GM04503 (cell line): ENCODE data around the gene TMCO5A.
"Not testable (repeated sequence)": the region's sequence is repeated elsewhere in the genome, so short reads cannot be mapped to it uniquely, and the experiment has no call there.

Experiments used
- DNase-seq: peaks from one replicate; pipeline ENCODE4 v3.0.0-alpha.2; 2012; ENCODE audit warnings: low read depth

The TMCO5A gene

GRCh38 chr15:37934340-37934739 is at the start of gene TMCO5A:
Gene TMCO5A, plus strand, starts transcription at chr15:37934640. Its CDS starts 1,684 bp downstream, at chr15:37936324.
- no peak for DNase-seq

GRCh38 chr15:37885651-37886050 is 48.8 kb upstream of the TMCO5A start:
- no peak for DNase-seq

- DNase-seq = no peak
Observed at GRCh38 chr15:37888356-37888755, 46.1 kb upstream of the TMCO5A start.

- DNase-seq = no peak
Observed at GRCh38 chr15:37891766-37892368, 42.6 kb upstream of the TMCO5A start.

GRCh38 chr15:37893309-37893708 is 41.1 kb upstream of the TMCO5A start:
- DNase-seq = no peak

- no peak for DNase-seq
Observed at GRCh38 chr15:37898362-37898761, 36.1 kb upstream of the TMCO5A start.

- no peak for DNase-seq
Observed at GRCh38 chr15:37900326-37901221, 33.9 kb upstream of the TMCO5A start.

GRCh38 chr15:37902126-37902525 is 32.3 kb upstream of the TMCO5A start:
- DNase-seq = no peak

- DNase-seq = no peak
Observed at GRCh38 chr15:37903919-37904625, 30.4 kb upstream of the TMCO5A start.

- DNase-seq = no peak
Observed at GRCh38 chr15:37907136-37907535, 27.3 kb upstream of the TMCO5A start.

GRCh38 chr15:37921527-37922385 is 12.7 kb upstream of the TMCO5A start:
- DNase-seq = no peak

GRCh38 chr15:37926136-37926535 is 8.3 kb upstream of the TMCO5A start:
- DNase-seq = no peak

GRCh38 chr15:37929238-37929637 is 5.2 kb upstream of the TMCO5A start:
- no peak for DNase-seq

- DNase-seq = no peak
Observed at GRCh38 chr15:37931321-37931720, 3.1 kb upstream of the TMCO5A start.

GRCh38 chr15:37931868-37932267 is 2.6 kb upstream of the TMCO5A start:
- DNase-seq = no peak

- DNase-seq = no peak
Observed at GRCh38 chr15:37932549-37932948, 1.9 kb upstream of the TMCO5A start.

- DNase-seq = peak; percentile 45
Observed at GRCh38 chr15:37933666-37934065, 774 bp upstream of the TMCO5A start.

GRCh38 chr15:37940876-37941275 is 6.4 kb downstream of the TMCO5A start:
- no peak for DNase-seq

GRCh38 chr15:37941779-37942178 is 7.3 kb downstream of the TMCO5A start:
- no peak for DNase-seq

GRCh38 chr15:37951999-37952398 is 17.6 kb downstream of the TMCO5A start:
- no peak for DNase-seq

- not testable (repeated sequence) for DNase-seq
Observed at GRCh38 chr15:37960742-37961141, 26.3 kb downstream of the TMCO5A start.

GRCh38 chr15:37967788-37968187 is 33.3 kb downstream of the TMCO5A start:
- DNase-seq = no peak
